GM21576 (cell line): ENCODE measurements around the gene RASSF4.
"Not testable (repeated sequence)": the region's sequence is repeated elsewhere in the genome, so short reads cannot be mapped to it uniquely, and the experiment has no call there.

Source experiments
- ATAC-seq: cut with Tn5 transposase; IDR thresholded peaks from one replicate; pipeline ENCODE4 v1.9.1; 2021; ENCODE audit warnings: mild to moderate bottlenecking, moderate library complexity; ENCODE audit not compliant: unreplicated experiment

Gene RASSF4

DNA sequence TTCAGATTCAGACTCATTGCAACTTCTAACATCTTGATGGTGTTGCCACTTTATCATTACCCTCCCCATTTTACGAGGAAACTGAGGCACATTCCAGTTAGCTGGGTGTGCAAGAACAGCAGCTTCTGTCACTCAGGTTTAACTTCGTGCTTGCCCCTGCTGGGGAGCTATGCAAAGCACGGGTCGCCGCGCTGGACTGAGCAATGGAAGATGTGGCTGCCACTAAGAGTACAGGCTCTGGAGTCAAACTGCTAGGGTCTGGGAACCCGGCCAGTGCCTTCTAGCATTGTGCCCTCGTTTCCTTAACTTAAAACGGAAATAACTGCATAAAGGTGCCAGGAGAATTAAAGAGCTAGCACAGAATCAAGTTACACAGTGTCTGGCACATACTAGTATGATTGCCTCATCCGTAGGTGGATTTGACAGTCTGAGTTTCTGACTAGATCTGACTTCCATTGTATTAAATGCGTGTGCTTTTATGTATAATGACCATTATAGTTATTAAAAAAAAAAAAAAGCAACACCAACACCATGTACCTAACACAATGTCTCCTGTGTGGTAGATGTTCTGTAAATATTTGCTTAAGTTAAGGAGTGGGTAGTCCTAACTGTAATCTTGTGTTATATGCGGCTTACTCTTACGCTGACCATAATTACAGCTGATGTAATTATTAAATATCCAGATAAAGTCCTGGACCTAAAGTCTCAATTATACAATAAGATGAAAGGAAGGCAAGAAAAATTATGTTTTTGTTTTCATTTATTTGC lies 42.0 kb downstream of the RASSF4 start:
- peak; percentile 78 for ATAC-seq

DNA sequence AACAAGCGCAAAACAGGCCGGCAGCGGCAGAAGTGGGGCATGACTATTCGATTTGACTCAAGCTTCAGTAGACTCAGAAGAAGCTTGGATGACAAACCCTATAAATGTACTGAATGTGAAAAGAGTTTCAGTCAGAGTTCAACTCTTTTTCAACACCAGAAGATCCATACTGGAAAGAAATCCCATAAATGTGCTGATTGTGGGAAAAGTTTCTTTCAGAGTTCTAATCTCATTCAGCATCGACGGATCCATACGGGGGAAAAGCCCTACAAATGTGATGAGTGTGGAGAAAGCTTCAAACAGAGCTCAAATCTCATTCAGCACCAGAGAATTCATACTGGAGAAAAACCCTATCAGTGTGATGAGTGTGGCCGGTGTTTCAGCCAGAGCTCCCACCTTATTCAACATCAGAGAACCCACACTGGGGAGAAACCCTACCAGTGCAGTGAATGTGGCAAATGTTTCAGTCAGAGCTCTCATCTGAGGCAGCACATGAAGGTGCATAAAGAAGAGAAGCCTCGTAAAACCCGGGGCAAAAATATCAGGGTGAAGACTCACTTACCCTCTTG lies 43.9 kb downstream of the RASSF4 start:
- no peak for ATAC-seq

- ATAC-seq, result no peak
Measured at GRCh38 chr10:45004661-45005060, 45.1 kb downstream of the RASSF4 start.

GRCh38 chr10:45005284-45005683 lies 45.7 kb downstream of the RASSF4 start:
- ATAC-seq, result no peak

DNA sequence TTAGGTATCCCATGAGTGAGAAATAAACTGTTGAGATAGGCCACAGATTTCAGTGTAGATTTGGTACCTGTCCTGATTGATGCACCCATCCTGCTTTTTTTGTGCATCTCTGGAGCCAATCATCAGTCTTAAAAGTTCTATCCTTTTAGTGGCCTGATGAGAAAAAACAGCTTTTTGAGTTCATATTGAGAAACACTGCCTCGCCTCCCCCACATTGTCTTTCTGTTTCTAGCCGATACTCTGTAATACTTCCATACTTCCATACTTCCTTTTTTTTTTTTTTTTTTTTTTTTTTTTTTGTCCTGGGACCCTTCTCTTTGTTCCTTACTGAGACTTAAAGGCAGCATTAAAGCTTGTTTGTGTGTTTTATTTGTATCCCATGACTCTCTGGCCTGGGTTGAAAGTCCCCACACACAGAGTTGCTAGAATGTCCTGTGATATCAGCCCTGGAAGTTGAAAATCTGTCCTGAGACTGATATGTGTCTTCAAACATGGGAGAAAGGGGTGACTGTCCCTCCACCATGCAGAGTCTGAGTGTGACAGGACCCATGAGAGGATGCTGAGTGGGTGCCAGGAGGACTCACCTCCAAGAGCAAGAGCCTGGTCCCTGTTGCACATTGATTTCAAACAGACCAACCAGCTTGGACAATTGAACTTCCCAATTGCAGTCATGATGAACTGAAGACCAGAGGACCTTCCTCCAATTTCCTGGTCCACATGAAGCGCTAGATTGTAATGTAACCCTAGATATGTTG lies 46.9 kb downstream of the RASSF4 start:
- no peak for ATAC-seq

DNA sequence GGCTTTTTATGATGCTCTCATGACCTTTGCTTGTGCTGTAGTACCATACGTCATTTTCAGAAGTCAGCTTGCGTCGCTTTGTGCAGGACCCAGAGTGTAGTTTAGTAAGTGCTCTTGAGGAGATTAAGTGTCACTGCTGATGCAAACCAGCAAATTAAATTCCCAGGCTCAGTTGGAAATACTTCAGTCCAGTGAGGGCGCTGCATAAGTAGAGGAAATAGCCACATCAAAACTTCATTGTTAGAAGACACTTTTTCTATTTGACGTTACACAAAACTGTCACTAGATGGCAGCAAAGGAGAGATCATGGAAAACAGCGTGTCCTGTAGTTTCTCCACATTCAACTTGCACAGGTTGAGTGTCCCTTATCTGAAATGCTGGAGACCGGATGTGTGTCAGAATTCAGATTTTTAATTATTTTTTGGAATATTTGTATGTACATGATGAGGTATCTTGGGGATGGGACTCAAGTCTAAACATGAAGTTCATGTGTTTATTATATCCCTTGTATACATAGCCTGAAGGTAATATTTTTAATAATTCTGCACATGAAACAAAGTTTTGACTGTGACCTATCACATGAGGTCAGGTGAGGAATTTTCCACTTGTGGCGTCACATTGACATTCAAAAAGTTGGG lies 49.0 kb downstream of the RASSF4 start:
- ATAC-seq, result peak; percentile 95

- ATAC-seq, result not testable (repeated sequence)
Measured at GRCh38 chr10:45014557-45014956, 55.0 kb downstream of the RASSF4 start.

DNA sequence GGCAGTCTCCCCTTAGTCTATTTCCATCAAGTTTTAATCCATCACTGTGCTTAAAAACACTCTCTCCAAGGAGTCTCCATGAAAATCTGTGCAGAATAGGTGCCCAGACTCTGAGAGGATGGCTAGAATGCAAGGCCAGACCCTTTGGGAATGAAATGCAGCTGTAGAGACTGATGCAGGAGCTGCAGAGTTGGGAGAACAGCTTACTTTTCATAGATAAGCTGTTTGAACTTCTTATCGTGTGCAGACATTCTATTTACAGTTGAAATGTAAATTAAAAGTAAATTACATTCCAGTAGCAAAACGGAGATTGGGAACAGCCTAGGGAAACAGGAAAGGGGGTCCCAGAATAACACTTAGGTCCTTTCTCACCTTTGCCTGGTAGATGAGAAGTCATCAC lies 56.0 kb downstream of the RASSF4 start:
- no peak for ATAC-seq

- ATAC-seq, result no peak
Measured at GRCh38 chr10:45023426-45023825, 63.8 kb downstream of the RASSF4 start.

DNA sequence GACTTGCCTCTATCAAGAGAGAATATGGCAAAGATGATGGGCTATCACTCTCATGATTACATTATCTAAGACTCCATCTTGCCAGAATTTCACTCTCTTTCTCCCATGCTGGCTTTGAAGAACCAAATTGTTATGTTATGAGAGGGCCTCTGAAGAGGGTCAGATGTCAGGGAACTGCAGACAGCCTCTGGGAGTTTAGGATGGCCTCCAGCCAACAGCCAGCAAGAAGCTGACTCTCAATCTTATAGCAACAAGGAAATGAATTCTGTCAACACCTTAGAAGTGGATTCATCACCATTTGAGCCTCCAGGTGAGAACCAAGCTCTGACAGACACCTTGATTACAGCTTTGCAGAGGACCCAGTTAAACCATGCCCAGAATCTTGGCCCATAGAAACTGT lies 74.7 kb downstream of the RASSF4 start:
- ATAC-seq, result no peak

DNA sequence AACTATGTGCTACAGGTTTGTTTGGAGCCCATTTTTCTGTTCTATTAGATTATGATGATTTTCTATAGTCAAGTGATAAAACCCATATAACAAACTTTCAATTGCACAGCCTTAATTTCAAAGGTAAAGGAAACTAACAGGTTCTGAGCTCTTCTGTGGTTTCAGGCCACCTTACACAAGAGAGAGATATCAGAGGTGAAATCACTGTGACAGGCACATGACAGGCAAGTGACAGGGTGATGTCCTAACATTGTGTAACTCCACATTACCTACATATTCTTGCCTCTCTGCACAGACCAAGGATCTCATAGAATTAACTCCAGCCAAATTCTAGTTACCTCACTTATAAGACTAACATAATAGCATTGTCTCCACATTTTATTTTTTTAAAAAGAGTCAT lies 76.1 kb downstream of the RASSF4 start:
- ATAC-seq, result no peak

- ATAC-seq, result no peak
Measured at GRCh38 chr10:45040921-45041542, 81.4 kb downstream of the RASSF4 start.

- ATAC-seq, result no peak
Measured at GRCh38 chr10:45044290-45044689, 84.7 kb downstream of the RASSF4 start.
